HepG2 (cell line): Measurements from ENCODE around the gene RCHY1. TPM values are rescaled to one million over a fixed set of nuclear protein-coding genes. Genes with fewer than 3 reads are reported as not detected.
A peak's percentile ranks its signal among the peaks of the same experiment; 100 is the strongest.

Experiments used
- ATAC-seq: fragments of 200-7000 bp; cut with Tn5 transposase; 3 replicates; pipeline ENCODE4 v1.9.1; 2020; ENCODE audit warnings: mild to moderate bottlenecking, moderate library complexity
- BruUV-seq: library from RNA; stranded (reverse); fragments of 400-500 nt; replicated peaks from 2 replicates; lab custom pipeline; 2021; lab: Mats Ljungman, UMichigan
- CTCF ChIA-PET: fragments of 300-600 bp; formaldehyde crosslinking; extraction: SDS; loops from one replicate; lab custom pipeline; 2021; ENCODE audit warnings: low total read pairs, inconsistent platforms, low intra/inter-chr PET ratio; lab: Yijun Ruan, JAX
- POLR2A ChIA-PET: fragments of 350-600 bp; sonication (Branson Sonifier 250); formaldehyde crosslinking; loops from one replicate; lab custom pipeline; 2020; ENCODE audit warnings: antibody characterized with exemption, inconsistent platforms; lab: Yijun Ruan, JAX
- DNase-seq: peaks from one replicate; pipeline ENCODE4 v3.0.0-alpha.2; 2015; ENCODE audit warnings: low spot score
- FAIRE-seq: peaks from 3 replicates; lab custom pipeline; 2011; peaks lifted over from hg19 to GRCh38; lab: Jason Lieb, UNC
- H2AFZ ChIP-seq: one replicate; pipeline ENCODE4 v1.6.1; 2011; ENCODE audit warnings: low read length, inconsistent platforms
- H3K27ac ChIP-seq: fragments of 300-600 bp; 3 replicates; pipeline ENCODE4 v1.8.0; 2011; ENCODE audit warnings: mixed run types, mild to moderate bottlenecking, mixed read lengths, low read length, inconsistent platforms; ENCODE audit not compliant: insufficient read depth; ENCODE audit errors: extremely low read length
- H3K27me3 ChIP-seq, 2 experiments: fragments of 200-600 bp in 1 of 2; 2 replicates in 1 of 2; 3 replicates in 1 of 2; pipeline versions ENCODE4 v1.6.0 to v1.8.0; 2011; ENCODE audit warnings: low read length in 2 of 2, mild to moderate bottlenecking in 2 of 2, moderate library complexity in 2 of 2, inconsistent platforms in 1 of 2; ENCODE audit not compliant: insufficient read depth in 2 of 2, control insufficient read depth in 1 of 2
- H3K36me3 ChIP-seq, 2 experiments: fragments of 200-600 bp in 1 of 2; replicated peaks in 1 of 2; 2 replicates in 1 of 2; 3 replicates in 1 of 2; pipeline versions ENCODE4 v1.5.1 to v1.8.0; 2011; ENCODE audit warnings: low read length in 2 of 2, inconsistent platforms in 1 of 2; ENCODE audit not compliant: insufficient read depth in 2 of 2, control insufficient read depth in 1 of 2
- H3K4me1 ChIP-seq: 2 replicates; pipeline ENCODE4 v1.5.1; 2012; ENCODE audit warnings: low read length, inconsistent platforms; ENCODE audit not compliant: insufficient read depth
- H3K4me2 ChIP-seq: 2 replicates; pipeline ENCODE4 v1.6.0; 2011; ENCODE audit warnings: low read depth, low read length, inconsistent platforms
- H3K4me3 ChIP-seq, 3 experiments: fragments of 200-600 bp in 1 of 3; sonication (generic), shearing (Covaris generic) in 1 of 3; replicated peaks in 1 of 3; 2 replicates each; pipeline ENCODE4 v1.5.1; 2011 to 2016; ENCODE audit warnings: low read length in 3 of 3, inconsistent platforms in 2 of 3, low read depth in 2 of 3, mild to moderate bottlenecking in 2 of 3, control low read depth in 1 of 3, mixed read lengths in 1 of 3; ENCODE audit not compliant: insufficient read depth in 1 of 3
- H3K79me2 ChIP-seq: one replicate; pipeline ENCODE4 v1.6.1; 2011; ENCODE audit warnings: low read length, inconsistent platforms; ENCODE audit not compliant: insufficient read depth
- H3K9ac ChIP-seq: 2 replicates; pipeline ENCODE4 v1.6.0; 2011; ENCODE audit warnings: mild to moderate bottlenecking, low read depth, low read length, inconsistent platforms; ENCODE audit not compliant: insufficient read depth
- H3K9me3 ChIP-seq: 2 replicates; pipeline ENCODE4 v1.5.1; 2012; ENCODE audit warnings: mild to moderate bottlenecking, low read length
- H4K20me1 ChIP-seq: 2 replicates; pipeline ENCODE4 v1.6.0; 2011; ENCODE audit warnings: inconsistent platforms, mild to moderate bottlenecking, low read length, moderate library complexity; ENCODE audit not compliant: insufficient read depth
- ARID2 ChIP-seq: sonication (generic); formaldehyde crosslinking; IDR thresholded peaks from 2 replicates; pipeline ENCODE4 v1.8.1; 2022; ENCODE audit warnings: mild to moderate bottlenecking, missing genetic modification reagents, borderline replicate concordance
- NCOA5 ChIP-seq: sonication (generic); formaldehyde crosslinking; IDR thresholded peaks from 2 replicates; pipeline ENCODE4 v1.4.0; 2020; ENCODE audit warnings: missing genetic modification reagents
- NR3C1 ChIP-seq: sonication (generic); formaldehyde crosslinking; IDR thresholded peaks from 2 replicates; pipeline ENCODE4 v1.4.0; 2020; ENCODE audit warnings: missing genetic modification reagents
- REPIN1 ChIP-seq: sonication (generic); formaldehyde crosslinking; IDR thresholded peaks from 2 replicates; pipeline ENCODE4 v1.8.0; 2022; ENCODE audit warnings: missing genetic modification reagents, low read depth, mild to moderate bottlenecking, borderline replicate concordance
- SMC3 ChIP-seq: IDR thresholded peaks from 2 replicates; pipeline ENCODE4 v1.6.1; 2011; ENCODE audit warnings: low read length, improper control_type of control experiment
- SPEN ChIP-seq: sonication (generic); formaldehyde crosslinking; IDR thresholded peaks from 2 replicates; pipeline ENCODE4 v1.5.1; 2020; ENCODE audit warnings: low read depth, mild to moderate bottlenecking, missing genetic modification reagents
- TEAD3 ChIP-seq: optimal IDR thresholded peaks from 2 replicates; pipeline ENCODE3; 2016; ENCODE audit warnings: borderline replicate concordance
- ZNF564 ChIP-seq: sonication (generic); formaldehyde crosslinking; IDR thresholded peaks from 2 replicates; pipeline ENCODE4 v1.8.1; 2023; ENCODE audit warnings: mild to moderate bottlenecking, missing genetic modification reagents
- ZSCAN22 ChIP-seq: sonication (generic); formaldehyde crosslinking; IDR thresholded peaks from 2 replicates; pipeline ENCODE4 v1.4.0; 2020; ENCODE audit warnings: mild to moderate bottlenecking, missing genetic modification reagents
- WGBS: methylation state at CpG from one replicate; pipeline ENCODE4 v1.1.6; 2017; ENCODE audit warnings: low lambda C conversion rate; 5-methylcytosine and 5-hydroxymethylcytosine counted together
- in situ Hi-C: cut with HindIII; loops from 2 replicates; pipeline ENCODE4 v1.10.0; 2017; ENCODE audit warnings: low pct_unique_long_range_greater_than_20kb; ENCODE audit not compliant: extremely low pct_ligation_motif_present
- intact Hi-C: fragments of 100-400 bp; cut with micrococcal nuclease; formaldehyde crosslinking; loops from one replicate; pipeline ENCODE4 v1.10.0; 2022; ENCODE audit not compliant: unreplicated experiment
- polyA plus RNA-seq, 8 experiments: library from polyadenylated mRNA; depleted of rRNA in 3 of 8; stranded (reverse) in 7 of 8; unstranded in 1 of 8; fragments of >200 nt; fragmentation: Illumina TruSeq in 4 of 8; extraction: Trizol in 4 of 8; gene quantifications; 2 replicates each; pipeline versions ENCODE4 v1.2.1 to v1.2.3, GENCODE V29; 2011 to 2016; ENCODE audit warnings: low read depth in 4 of 8, missing spikeins in 1 of 8, mixed read lengths in 1 of 8; ENCODE audit not compliant: insufficient read depth in 1 of 8
- total RNA-seq, 5 experiments: library from RNA; depleted of rRNA; stranded (reverse); fragments of >200 nt; fragmentation: Illumina TruSeq; extraction: Trizol; gene quantifications; 2 replicates each; pipeline ENCODE4 v1.2.3, GENCODE V29; 2016; ENCODE audit warnings: low read depth in 1 of 5
- TF ChIP-seq, protein P1 (sequence below): sonication (generic); formaldehyde crosslinking; conservative IDR thresholded peaks from 2 replicates; pipeline ENCODE4 v1.5.0; 2020; ENCODE audit warnings: missing genetic modification reagents
- TF ChIP-seq, protein P2 (sequence below): sonication (generic); formaldehyde crosslinking; IDR thresholded peaks from 2 replicates; pipeline ENCODE4 v1.4.0; 2020; ENCODE audit warnings: missing genetic modification reagents; ENCODE audit errors: not compliant biosample characterization
- TF ChIP-seq, protein P3 (sequence below): sonication (generic); formaldehyde crosslinking; IDR thresholded peaks from 2 replicates; pipeline ENCODE4 v1.4.0; 2020; ENCODE audit warnings: missing genetic modification reagents

RCHY1 gene
- total and polyA plus RNA-seq, 2 of the 13 experiments (the other 11 are each of a cell fraction or from before 2014, with no cell fraction given), result 19.9 to 30.5 TPM

DNA sequence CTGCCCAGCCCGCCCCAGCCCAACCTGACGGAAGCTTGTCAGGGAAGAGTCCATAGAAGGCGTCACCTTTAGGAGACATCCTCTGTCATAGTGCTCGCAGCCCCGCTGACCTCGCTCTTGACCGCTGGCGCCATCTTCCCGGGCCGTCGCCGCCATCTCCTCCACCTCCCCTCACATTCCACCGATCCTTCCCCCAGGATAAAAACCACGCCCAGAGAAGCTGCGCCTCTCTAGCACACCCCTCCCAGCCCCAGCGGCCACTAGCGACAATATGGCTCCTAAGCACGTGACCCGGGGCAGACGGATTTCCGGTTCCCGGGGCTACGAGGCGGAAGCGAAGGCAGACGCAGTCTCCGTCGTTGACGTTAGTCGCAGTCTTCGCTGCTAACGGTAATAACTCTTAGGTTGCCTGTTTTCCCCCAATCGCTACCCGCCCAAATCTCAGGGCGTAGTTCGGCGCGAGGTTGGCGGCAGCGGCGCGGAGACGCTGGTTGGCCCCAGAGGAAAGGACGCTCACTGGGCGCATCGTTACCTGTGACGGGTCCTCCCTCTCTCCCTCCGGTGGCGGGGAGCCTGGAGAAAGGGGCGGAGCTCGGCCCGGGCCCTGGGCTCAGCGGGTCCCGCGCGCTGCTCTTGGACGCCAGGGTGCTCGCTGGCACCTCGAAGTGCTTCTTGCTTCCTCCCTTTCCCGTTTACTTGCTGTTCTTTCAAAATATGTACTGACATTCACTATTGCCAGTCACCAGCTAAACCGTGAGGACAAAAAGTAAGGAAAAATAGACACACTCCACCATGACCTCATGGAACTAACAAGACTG is at the start of gene RCHY1, which contains the start of gene THAP6 (continued):
- TF ChIP-seq, protein P1, sequence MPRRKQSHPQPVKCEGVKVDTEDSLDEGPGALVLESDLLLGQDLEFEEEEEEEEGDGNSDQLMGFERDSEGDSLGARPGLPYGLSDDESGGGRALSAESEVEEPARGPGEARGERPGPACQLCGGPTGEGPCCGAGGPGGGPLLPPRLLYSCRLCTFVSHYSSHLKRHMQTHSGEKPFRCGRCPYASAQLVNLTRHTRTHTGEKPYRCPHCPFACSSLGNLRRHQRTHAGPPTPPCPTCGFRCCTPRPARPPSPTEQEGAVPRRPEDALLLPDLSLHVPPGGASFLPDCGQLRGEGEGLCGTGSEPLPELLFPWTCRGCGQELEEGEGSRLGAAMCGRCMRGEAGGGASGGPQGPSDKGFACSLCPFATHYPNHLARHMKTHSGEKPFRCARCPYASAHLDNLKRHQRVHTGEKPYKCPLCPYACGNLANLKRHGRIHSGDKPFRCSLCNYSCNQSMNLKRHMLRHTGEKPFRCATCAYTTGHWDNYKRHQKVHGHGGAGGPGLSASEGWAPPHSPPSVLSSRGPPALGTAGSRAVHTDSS (CRISPR knock-in tag), result no peak

DNA sequence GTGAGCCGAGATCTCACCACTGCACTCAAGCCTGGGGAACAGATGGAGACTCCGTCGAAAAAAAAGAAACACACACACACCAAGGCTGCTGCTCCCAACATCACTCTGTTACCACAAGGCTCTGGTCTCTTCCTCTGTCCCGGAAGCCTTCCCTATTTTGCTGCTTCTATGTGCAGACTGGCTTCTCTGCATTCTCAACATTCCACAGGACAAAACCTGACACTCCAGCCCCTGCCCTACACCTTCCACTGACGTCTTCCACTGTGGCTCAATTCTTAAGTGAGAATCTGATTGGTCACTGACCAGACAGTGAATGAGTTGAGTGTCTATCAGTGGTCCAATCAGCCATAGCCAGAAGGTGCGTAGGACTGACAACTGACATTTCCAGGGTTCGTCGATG is 47.6 kb upstream of the RCHY1 start:
- Histone ChIP-seq H4K20me1 (no peaks in the 10 kb centered on the region), H3K9ac (no peak overlapping the region), H3K27me3 (peaks cover 1 to 6% of the 10 kb centered on the region in 2 experiments; a peak in 2 of 5 replicates), H3K4me1 (no peaks in the 10 kb centered on the region), H3K4me3 (no peak overlapping the region), H3K9me3 (no peaks in the 10 kb centered on the region), H3K4me2 (no peak overlapping the region), H3K27ac (no peak overlapping the region), H3K36me3 (no peaks in the 10 kb centered on the region), H2AFZ (no peak overlapping the region), H3K79me2 (no peaks in the 10 kb centered on the region)
- ChIA-PET CTCF (no interaction called here), POLR2A (no interaction called here)
- intact Hi-C loops (no loop called here), in situ Hi-C loops (no loop called here)
- TF ChIP-seq ARID2 (CRISPR knock-in tag) (no peak), TEAD3 (peak; percentile 30)
- ATAC-seq, result peak; percentile 73
- no peak for DNase-seq
- FAIRE-seq, result no peak
- no TSS peak for BruUV-seq
- WGBS, result 50% methylated on average over 8 of the region's 8 CpGs

DNA sequence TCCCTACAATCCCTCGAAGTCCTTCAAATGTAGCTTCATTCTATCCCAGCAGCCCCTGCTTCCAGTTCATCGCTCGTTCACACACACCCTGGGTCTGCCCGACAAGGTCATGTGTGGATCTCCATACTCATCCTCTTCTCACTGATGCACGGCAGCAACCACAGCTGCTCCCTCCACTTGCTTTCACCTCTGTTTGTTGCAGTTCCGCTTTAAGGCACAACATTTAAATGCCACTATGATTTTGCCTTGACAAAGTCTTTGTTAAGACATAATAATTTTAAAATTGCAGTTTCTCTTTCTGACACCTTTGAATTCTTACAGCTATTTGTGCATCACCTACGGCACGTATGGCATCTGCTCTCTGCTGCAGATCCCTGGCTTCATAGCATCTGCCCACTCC is 43.5 kb upstream of the RCHY1 start:
- no peak overlapping the region for H3K4me2 ChIP-seq
- H2AFZ ChIP-seq, result no peak overlapping the region
- no peak overlapping the region for H3K4me3 ChIP-seq
- no peaks in the 10 kb centered on the region for H3K79me2 ChIP-seq
- ChIA-PET POLR2A (interaction anchor here (1.2 kb wide), 1 partner anchor 43 kb away, joined by 3 read pairs; no protein-coding TSS in a partner anchor), CTCF (no interaction called here)
- H3K9me3 ChIP-seq, result no peaks in the 10 kb centered on the region
- no peaks in the 10 kb centered on the region for H3K36me3 ChIP-seq
- FAIRE-seq (no peak), ATAC-seq (no peak), DNase-seq (no peak)
- no peak overlapping the region for H3K27ac ChIP-seq
- peaks cover 0 to 8% of the 10 kb centered on the region in 2 experiments; a peak in 1 of 5 replicates for H3K27me3 ChIP-seq
- no peaks in the 10 kb centered on the region for H4K20me1 ChIP-seq
- WGBS, result 28% methylated on average over 8 of the region's 8 CpGs
- no peak overlapping the region for H3K9ac ChIP-seq
- no TSS peak for BruUV-seq
- H3K4me1 ChIP-seq, result peaks cover 7% of the 10 kb centered on the region; the same call in 1 of the 2 replicates
- in situ Hi-C loops (no loop called here), intact Hi-C loops (no loop called here)
- TF ChIP-seq NR3C1 (CRISPR knock-in tag) (no peak), ZNF564 (no peak), NCOA5 (CRISPR knock-in tag) (no peak), SPEN (CRISPR knock-in tag) (no peak), SMC3 (no peak), REPIN1 (CRISPR knock-in tag) (no peak), ZSCAN22 (CRISPR knock-in tag) (no peak)
- TF ChIP-seq, protein P2, sequence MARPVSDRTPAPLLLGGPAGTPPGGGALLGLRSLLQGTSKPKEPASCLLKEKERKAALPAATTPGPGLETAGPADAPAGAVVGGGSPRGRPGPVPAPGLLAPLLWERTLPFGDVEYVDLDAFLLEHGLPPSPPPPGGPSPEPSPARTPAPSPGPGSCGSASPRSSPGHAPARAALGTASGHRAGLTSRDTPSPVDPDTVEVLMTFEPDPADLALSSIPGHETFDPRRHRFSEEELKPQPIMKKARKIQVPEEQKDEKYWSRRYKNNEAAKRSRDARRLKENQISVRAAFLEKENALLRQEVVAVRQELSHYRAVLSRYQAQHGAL (CRISPR knock-in tag), result no peak
- TF ChIP-seq, protein P3, sequence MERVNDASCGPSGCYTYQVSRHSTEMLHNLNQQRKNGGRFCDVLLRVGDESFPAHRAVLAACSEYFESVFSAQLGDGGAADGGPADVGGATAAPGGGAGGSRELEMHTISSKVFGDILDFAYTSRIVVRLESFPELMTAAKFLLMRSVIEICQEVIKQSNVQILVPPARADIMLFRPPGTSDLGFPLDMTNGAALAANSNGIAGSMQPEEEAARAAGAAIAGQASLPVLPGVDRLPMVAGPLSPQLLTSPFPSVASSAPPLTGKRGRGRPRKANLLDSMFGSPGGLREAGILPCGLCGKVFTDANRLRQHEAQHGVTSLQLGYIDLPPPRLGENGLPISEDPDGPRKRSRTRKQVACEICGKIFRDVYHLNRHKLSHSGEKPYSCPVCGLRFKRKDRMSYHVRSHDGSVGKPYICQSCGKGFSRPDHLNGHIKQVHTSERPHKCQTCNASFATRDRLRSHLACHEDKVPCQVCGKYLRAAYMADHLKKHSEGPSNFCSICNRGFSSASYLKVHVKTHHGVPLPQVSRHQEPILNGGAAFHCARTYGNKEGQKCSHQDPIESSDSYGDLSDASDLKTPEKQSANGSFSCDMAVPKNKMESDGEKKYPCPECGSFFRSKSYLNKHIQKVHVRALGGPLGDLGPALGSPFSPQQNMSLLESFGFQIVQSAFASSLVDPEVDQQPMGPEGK (CRISPR knock-in tag), result no peak
